A549 (cell line): ENCODE results near the gene CLCA2. TPM values are rescaled to one million over a fixed set of nuclear protein-coding genes. Genes with fewer than 3 reads are reported as not detected.
A peak's percentile ranks its signal among the peaks of the same experiment; 100 is the strongest.
"Not testable (repeated sequence)": the region's sequence is repeated elsewhere in the genome, so short reads cannot be mapped to it uniquely, and the experiment has no call there.

Experiments used
- ATAC-seq, 2 experiments: fragments of 200-7000 bp in 1 of 2; fragments of >200 bp in 1 of 2; cut with Nextera tagmentation in 1 of 2; cut with Tn5 transposase in 1 of 2; 3 replicates each; pipeline versions ENCODE4 v1.8.0 to v1.9.1; 2018 to 2020; ENCODE audit warnings: mild to moderate bottlenecking in 1 of 2, moderate library complexity in 1 of 2
- CTCF ChIA-PET: fragments of 300-600 bp; sonication (Branson Sonifier 250); formaldehyde crosslinking; extraction: SDS; loops from one replicate; lab custom pipeline; 2021; ENCODE audit warnings: antibody characterized with exemption, inconsistent platforms; lab: Yijun Ruan, JAX
- POLR2A ChIA-PET: fragments of 350-600 bp; formaldehyde crosslinking; extraction: SDS; loops from one replicate; lab custom pipeline; 2021; ENCODE audit warnings: antibody characterized with exemption, inconsistent platforms; lab: Yijun Ruan, JAX
- DNase-seq, 2 experiments: peaks; one replicate each; pipeline versions ENCODE4 v3.0.0 to v3.0.0-alpha.2; 2011 to 2016; ENCODE audit warnings: low read depth in 1 of 2, low spot score in 1 of 2
- FAIRE-seq: peaks from 2 replicates; lab custom pipeline; 2011; peaks lifted over from hg19 to GRCh38; lab: Jason Lieb, UNC
- H3K27ac ChIP-seq, 2 experiments: fragments of >200 bp; sonication (Bioruptor Twin); formaldehyde crosslinking; 3 replicates each; pipeline ENCODE4 v1.5.1; 2016 to 2017
- H3K4me1 ChIP-seq: fragments of >200 bp; sonication (Bioruptor Twin); formaldehyde crosslinking; 3 replicates; pipeline ENCODE4 v1.6.1; 2016
- H3K4me2 ChIP-seq: fragments of >200 bp; sonication (Bioruptor Twin); formaldehyde crosslinking; 3 replicates; pipeline ENCODE4 v1.6.1; 2016
- H3K4me3 ChIP-seq: fragments of >200 bp; sonication (Bioruptor Twin); formaldehyde crosslinking; 3 replicates; pipeline ENCODE4 v1.5.1; 2016
- H3K9me3 ChIP-seq: fragments of >200 bp; sonication (Bioruptor Twin); formaldehyde crosslinking; 3 replicates; pipeline ENCODE4 v1.6.1; 2016
- ATOH8 ChIP-seq: fragments of 250-450 bp; sonication (Bioruptor Pico); IDR thresholded peaks from 2 replicates; pipeline ENCODE4 v1.5.0; 2020; ENCODE audit warnings: low read depth, mild to moderate bottlenecking, moderate library complexity
- CHD2 ChIP-seq: fragments of 150-350 bp; IDR thresholded peaks from 2 replicates; pipeline ENCODE4 v1.6.1; 2014; ENCODE audit warnings: low read length; ENCODE audit not compliant: partially characterized antibody
- CTCF ChIP-seq: fragments of >200 bp; sonication (Bioruptor Twin); formaldehyde crosslinking; IDR thresholded peaks from 3 replicates; pipeline ENCODE4 v1.5.1; 2016
- FOSB ChIP-seq: fragments of 250-450 bp; sonication (Bioruptor Pico); IDR thresholded peaks from 2 replicates; pipeline ENCODE4 v1.5.0; 2020; ENCODE audit warnings: mild to moderate bottlenecking, moderate library complexity
- HES2 ChIP-seq: fragments of >200 bp; sonication (Bioruptor Twin); formaldehyde crosslinking; IDR thresholded peaks from 2 replicates; pipeline ENCODE4 v1.6.1; 2016
- HOXB5 ChIP-seq: fragments of 250-450 bp; sonication (Bioruptor Pico); IDR thresholded peaks from 2 replicates; pipeline ENCODE4 v1.5.0; 2020; ENCODE audit warnings: mild to moderate bottlenecking, moderate library complexity
- JUNB ChIP-seq: fragments of >200 bp; sonication (Bioruptor Twin); formaldehyde crosslinking; IDR thresholded peaks from 2 replicates; pipeline ENCODE4 v1.6.1; 2016
- KDM5A ChIP-seq: fragments of 200-600 bp; sonication (generic); IDR thresholded peaks from 2 replicates; pipeline ENCODE4 v1.6.1; 2016; ENCODE audit warnings: antibody characterized with exemption, mild to moderate bottlenecking
- MAZ ChIP-seq: fragments of 150-350 bp; IDR thresholded peaks from 2 replicates; pipeline ENCODE4 v1.6.1; 2014; ENCODE audit warnings: antibody characterized with exemption, low read depth, low read length, borderline replicate concordance
- MYC ChIP-seq: IDR thresholded peaks from 2 replicates; pipeline ENCODE4 v1.6.1; 2012; ENCODE audit warnings: mild to moderate bottlenecking, inconsistent platforms, low read length, improper control_type of control experiment, borderline replicate concordance
- RAD21 ChIP-seq, 2 experiments: fragments of >200 bp in 1 of 2; sonication (Bioruptor Twin) in 1 of 2; formaldehyde crosslinking in 1 of 2; IDR thresholded peaks in 1 of 2; conservative IDR thresholded peaks in 1 of 2; 2 replicates in 1 of 2; 3 replicates in 1 of 2; pipeline ENCODE4 v1.6.1; 2012 to 2018; ENCODE audit warnings: inconsistent platforms in 1 of 2
- SMC3 ChIP-seq: fragments of >200 bp; sonication (Bioruptor Twin); formaldehyde crosslinking; IDR thresholded peaks from 3 replicates; pipeline ENCODE4 v1.6.1; 2018; ENCODE audit warnings: inconsistent platforms
- TP53 ChIP-seq: fragments of 250-450 bp; sonication (Bioruptor Pico); IDR thresholded peaks from 2 replicates; pipeline ENCODE4 v1.5.0; 2021; ENCODE audit warnings: mild to moderate bottlenecking, moderate library complexity
- ZFP36 ChIP-seq: fragments of 450-650 bp; IDR thresholded peaks from 2 replicates; pipeline ENCODE4 v1.6.1; 2014; ENCODE audit warnings: borderline replicate concordance; ENCODE audit not compliant: partially characterized antibody
- ZSCAN20 ChIP-seq: fragments of 250-450 bp; sonication (Bioruptor Pico); IDR thresholded peaks from 2 replicates; pipeline ENCODE4 v1.8.0; 2022; ENCODE audit warnings: mild to moderate bottlenecking, moderate library complexity
- WGBS: methylation state at CpG from one replicate; pipeline ENCODE4 v1.1.6; 2017; ENCODE audit errors: missing lambda C conversion rate; 5-methylcytosine and 5-hydroxymethylcytosine counted together
- polyA plus RNA-seq, 4 experiments: library from polyadenylated mRNA; depleted of rRNA in 3 of 4; stranded (reverse); fragments of >200 nt; fragmentation: RNase III in 1 of 4; extraction: RNeasy Plus Mini Kit Qiagen cat#74134 plus additional on column Dnase treatment in 1 of 4; gene quantifications; 2 replicates in 3 of 4; 3 replicates in 1 of 4; pipeline ENCODE4 v1.2.3, GENCODE V29; 2011 to 2017

Gene CLCA2
- polyA plus RNA-seq, 2 of the 4 experiments (the other 2 are of a cell fraction), result 0.05 TPM; not detected in 1

- DNase-seq (peak in 1 of 2 experiments; percentile 50), ATAC-seq (peak; percentile 34 to 80; a peak in 3 of 6 replicates)
- 29% methylated on average over 15 of the region's 16 CpGs for WGBS
- CTCF ChIA-PET, result interaction anchor here (0.5 to 2.4 kb wide), 10 partner anchors 12 to 581 kb away, joined by 3 to 15 read pairs (median 4); no protein-coding TSS in a partner anchor
- peak overlapping the region; percentile 57 for H3K4me2 ChIP-seq
- POLR2A ChIA-PET, H3K27ac ChIP-seq, FAIRE-seq, H3K4me1 ChIP-seq, H3K4me3 ChIP-seq, H3K9me3 ChIP-seq: not testable (repeated sequence)
- peak; percentile 18 to 35; a peak in 3 of 5 replicates for TF ChIP-seq RAD21 (conservative IDR thresholded peaks at IDR 0.05 in 1 of 2, IDR thresholded peaks at IDR 0.05 in 1 of 2)
- peak; percentile 30 for TF ChIP-seq CTCF
These were observed 78.2 kb downstream of the CLCA2 start for GRCh38 chr1:86502125-86502646.

GRCh38 chr1:86502721-86503405 is 78.9 kb downstream of the CLCA2 start:
- ChIA-PET CTCF (interaction anchor here (0.7 to 2.4 kb wide), 9 partner anchors 13 to 580 kb away, joined by 3 to 15 read pairs (median 4); no protein-coding TSS in a partner anchor), POLR2A (no interaction called here)
- DNase-seq, result no peak
- TF ChIP-seq HOXB5 (no peak), FOSB (CRISPR knock-in tag) (no peak), KDM5A (no peak), CHD2 (no peak), RAD21 (conservative IDR thresholded peaks at IDR 0.05 in 1 of 2, IDR thresholded peaks at IDR 0.05 in 1 of 2) (no peak), TP53 (CRISPR knock-in tag) (no peak), MYC (no peak), SMC3 (no peak), ZSCAN20 (no peak), ZFP36 (no peak)
- TF ChIP-seq, all 56 proteins: peak for 0
- FAIRE-seq (no peak), ATAC-seq (no peak)
- Histone ChIP-seq H3K27ac (no peak overlapping the region), H3K4me3 (no peak overlapping the region), H3K4me1 (no peaks in the 10 kb centered on the region), H3K9me3 (no peaks in the 10 kb centered on the region), H3K4me2 (peak overlapping the region; percentile 57)
- WGBS, result 71% methylated on average over 18 of the region's 18 CpGs

- no peak for ATAC-seq
- Histone ChIP-seq H3K4me2 (no peak overlapping the region), H3K9me3 (no peaks in the 10 kb centered on the region), H3K4me1 (no peaks in the 10 kb centered on the region), H3K27ac (no peak overlapping the region), H3K4me3 (no peak overlapping the region)
- no peak for DNase-seq
- CTCF ChIA-PET, result interaction anchor here (1.6 to 2.4 kb wide), 3 partner anchors 30 to 124 kb away, joined by 3 to 15 read pairs (median 7); no protein-coding TSS in a partner anchor
- FAIRE-seq, result no peak
- POLR2A ChIA-PET, result no interaction called here
- 80% methylated on average over 11 of the region's 18 CpGs for WGBS
- no peak for TF ChIP-seq HES2
- TF ChIP-seq ATOH8, result no peak
- no peak for TF ChIP-seq MAZ
- no peak for TF ChIP-seq JUNB
- TF ChIP-seq, all 56 proteins: peak for 0
These were observed 79.6 kb downstream of the CLCA2 start for GRCh38 chr1:86503406-86504136.
